ENCODE measurements around the gene PIGV.

- no peak for TF ChIP-seq EZH2 (IDR thresholded peaks at IDR 0.05; ENCODE audit: low read length)
- TF ChIP-seq CTCF (optimal IDR thresholded peaks at IDR 0.05 in 1 of 3, IDR thresholded peaks at IDR 0.05 in 1 of 3, conservative IDR thresholded peaks at IDR 0.05 in 1 of 3; ENCODE audit: extremely low read depth in 1 of 3, insufficient read depth in 2 of 3, low read length in 3 of 3) = no peak
Measured at GRCh38 chr1:26781206-26781825, 6.4 kb upstream of the PIGV start.
